Heart left ventricle (tissue), 16 donors: Measurements from ENCODE around the gene CDH13. TPM values are rescaled to one million over a fixed set of nuclear protein-coding genes. Genes with fewer than 3 reads are reported as not detected.

ENCODE experiments used
- ATAC-seq, 4 donors: fragments of 200-7000 bp; cut with Tn5 transposase; one replicate each; pipeline ENCODE4 v1.9.1; 2020 to 2022; ENCODE audit warnings: moderate library complexity in 4 of 4, mild to moderate bottlenecking in 3 of 4, moderate number of reproducible peaks in 1 of 4
- DNase-seq, 5 donors: peaks; one replicate each; pipeline ENCODE4 v3.0.0-alpha.2; 2020
- H3K27ac ChIP-seq, 12 donors: fragments of 200-600 bp; sonication (generic) in 4 of 12; one replicate each; pipeline versions ENCODE4 v1.5.0 to v1.8.0; 2016 to 2022; ENCODE audit warnings: mild to moderate bottlenecking in 2 of 12
- H3K27me3 ChIP-seq, 9 donors: fragments of 200-600 bp; sonication (generic) in 2 of 9; one replicate each; pipeline versions ENCODE4 v1.5.1 to v1.8.0; 2016 to 2022; ENCODE audit warnings: mild to moderate bottlenecking in 3 of 9
- H3K36me3 ChIP-seq, 9 donors: fragments of 200-600 bp; sonication (generic) in 2 of 9; one replicate each; pipeline versions ENCODE4 v1.5.0 to v1.8.0; 2018 to 2022; ENCODE audit warnings: mild to moderate bottlenecking in 2 of 9
- H3K4me1 ChIP-seq, 12 donors: fragments of 200-600 bp; sonication (generic) in 4 of 12; one replicate each; pipeline versions ENCODE4 v1.5.0 to v1.8.0; 2016 to 2022; ENCODE audit warnings: mild to moderate bottlenecking in 3 of 12
- H3K4me3 ChIP-seq, 12 donors: fragments of 200-600 bp; sonication (generic) in 4 of 12; one replicate each; pipeline versions ENCODE4 v1.5.0 to v1.8.0; 2017 to 2022; ENCODE audit warnings: mild to moderate bottlenecking in 9 of 12, moderate library complexity in 4 of 12
- H3K9me3 ChIP-seq, 12 donors: fragments of 200-600 bp; sonication (generic) in 4 of 12; one replicate each; pipeline versions ENCODE4 v1.5.0 to v1.8.0; 2016 to 2022; ENCODE audit warnings: mild to moderate bottlenecking in 1 of 12
- CTCF ChIP-seq, 12 donors: fragments of 200-600 bp; sonication (generic) in 4 of 12; IDR thresholded peaks; one replicate each; pipeline versions ENCODE4 v1.5.0 to v1.8.0; 2018 to 2022; ENCODE audit warnings: antibody characterized with exemption in 12 of 12, mild to moderate bottlenecking in 5 of 12
- POLR2A ChIP-seq, 2 donors: fragments of 450-650 bp; IDR thresholded peaks; one replicate each; pipeline ENCODE4 v1.6.1; 2017; ENCODE audit warnings: antibody characterized with exemption in 2 of 2, mild to moderate bottlenecking in 2 of 2, moderate library complexity in 2 of 2
- WGBS, 4 donors: extraction: QIAGEN DNeasy Blood & Tissue Kit in 2 of 4; methylation state at CpG; one replicate each; pipeline versions ENCODE4 v1.1.5 to v1.1.7; 2013 to 2018; 5-methylcytosine and 5-hydroxymethylcytosine counted together
- intact Hi-C, 10 donors: fragments of 100-400 bp; cut with DNase I; formaldehyde crosslinking; loops; one replicate each; pipeline versions ENCODE4 v1.11.1 to v1.14.2; 2022
- polyA plus RNA-seq, 2 donors: library from polyadenylated mRNA; stranded (reverse); fragments of 200-250 nt; gene quantifications; one replicate each; pipeline ENCODE4 v1.2.3, GENCODE V29; 2013
- total RNA-seq, 9 donors: library from RNA; depleted of rRNA in 2 of 9; stranded (reverse); fragments of >200 nt in 2 of 9; fragmentation: NEBNext Ultra II Directional in 3 of 9; extraction: Animal tissue kit (Norgen Biotek cat#: 25700) in 3 of 9; gene quantifications; one replicate each; pipeline versions ENCODE4 v1.1.0 to v1.2.4, GENCODE V29; 2016 to 2023
- donor health status: ischemic (EF 13 %, LVEDD 7.1; RV severe dilation, severe dysfunction).
- donor health status: healthy with polysubstance abuse.
- donor health status: DM: no; HTN: yes; CAD: no.
- donor health status: DM: no; HTN: no; CAD: no.
- donor health status: ischemic (EF 25% LVEDD 6.9; RV normal size, moderate dysfunction).
- donor health status: ischemic (EF 25% LVEDD 5.7; RV mildly dilated, moderate dysfunction).
- donor health status: healthy.
- donor health status: DM: yes; HTN: yes; CAD: no.
- donor health status: ischemic (EF 35%, LVEDD 5.7; RV mildly dilated, moderate dysfunction).
- donor health status: nonischemic (EF 11% LVEDD 7.7; RV severe dilation, severe dysfunction).
- donor health status: DM: yes; HTN: yes; CAD: no.
- donor health status: PGD.
- donor health status: ischemic (EF 29% LVEDD 5.4; RV normal size, mild dysfunction).
- donor health status: nonischemic (EF 23%, LVEDD 6.1; RV moderate dilation, normal function).

CDH13 gene
- total and polyA plus RNA-seq, 11 donors: 15.0 to 172 (median 137) TPM

GRCh38 chr16:82857693-82858365, 231.1 kb downstream of the CDH13 start:
- H3K4me3 ChIP-seq: no peak overlapping the region
- ATAC-seq (no peak), DNase-seq (no peak)
- no peaks in the 10 kb centered on the region for H3K9me3 ChIP-seq
- no peak for TF ChIP-seq POLR2A (IDR thresholded peaks at IDR 0.05)
- TF ChIP-seq CTCF (IDR thresholded peaks at IDR 0.05): no peak
- 83 to 97% (median 94%) methylated on average over 6 of the region's 6 CpGs for WGBS, 4 donors
- no peaks in the 10 kb centered on the region for H3K27me3 ChIP-seq
- H3K27ac ChIP-seq: no peak overlapping the region
- H3K4me1 ChIP-seq: peaks cover 0 to 6% (median 0%) of the 10 kb centered on the region in 12 donors
- peaks cover 0 to 5% (median 0%) of the 10 kb centered on the region in 9 donors for H3K36me3 ChIP-seq
- intact Hi-C loops: no loop called here

GRCh38 chr16:82859662-82860061, 232.9 kb downstream of the CDH13 start:
- no peaks in the 10 kb centered on the region for H3K9me3 ChIP-seq
- 79 to 88% (median 86%) methylated on average over 6 of the region's 6 CpGs for WGBS, 4 donors
- no peak overlapping the region for H3K27ac ChIP-seq
- no peaks in the 10 kb centered on the region for H3K27me3 ChIP-seq
- ATAC-seq (no peak), DNase-seq (no peak)
- intact Hi-C loops: loop anchor here in 1 of 10 donors (10.0 kb wide), 1 partner anchor 65 kb away; no protein-coding TSS in a partner anchor
- no peak overlapping the region for H3K4me3 ChIP-seq
- TF ChIP-seq POLR2A (IDR thresholded peaks at IDR 0.05) (no peak), CTCF (IDR thresholded peaks at IDR 0.05) (no peak)
- peaks cover 0 to 5% (median 0%) of the 10 kb centered on the region in 9 donors for H3K36me3 ChIP-seq
- H3K4me1 ChIP-seq: peaks cover 0 to 6% (median 0%) of the 10 kb centered on the region in 12 donors

DNA sequence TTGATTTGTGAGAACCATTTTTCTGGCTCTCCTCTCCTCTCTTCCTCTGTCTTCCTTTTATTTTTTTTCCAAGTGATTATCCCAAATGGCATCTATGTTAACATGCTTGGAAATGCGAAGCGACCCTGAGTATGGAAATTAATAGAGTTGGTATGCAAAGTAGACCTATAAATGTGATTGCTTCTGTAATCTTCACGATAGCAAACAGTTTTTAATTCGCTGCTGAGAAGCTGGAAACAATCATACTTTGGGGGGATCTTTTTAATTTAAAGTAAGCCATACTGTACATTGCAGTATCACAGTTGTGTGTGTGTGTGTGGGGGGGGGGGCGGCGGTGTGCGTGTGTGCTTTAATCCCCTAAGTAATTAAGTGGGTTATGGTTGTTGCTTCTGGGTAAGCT, 233.3 kb downstream of the CDH13 start:
- H3K4me3 ChIP-seq: no peak overlapping the region
- H3K4me1 ChIP-seq: peaks cover 0 to 3% (median 0%) of the 10 kb centered on the region in 12 donors
- H3K36me3 ChIP-seq: peaks cover 0 to 5% (median 0%) of the 10 kb centered on the region in 9 donors
- ATAC-seq (no peak), DNase-seq (no peak)
- no peak overlapping the region for H3K27ac ChIP-seq
- H3K9me3 ChIP-seq: no peaks in the 10 kb centered on the region
- WGBS, 4 donors: 89 to 97% (median 94%) methylated on average over 7 of the region's 7 CpGs
- no peaks in the 10 kb centered on the region for H3K27me3 ChIP-seq
- intact Hi-C loops: loop anchor here in 1 of 10 donors (10.0 kb wide), 1 partner anchor 65 kb away; no protein-coding TSS in a partner anchor
- no peak for TF ChIP-seq POLR2A (IDR thresholded peaks at IDR 0.05)
- no peak for TF ChIP-seq CTCF (IDR thresholded peaks at IDR 0.05)

DNA sequence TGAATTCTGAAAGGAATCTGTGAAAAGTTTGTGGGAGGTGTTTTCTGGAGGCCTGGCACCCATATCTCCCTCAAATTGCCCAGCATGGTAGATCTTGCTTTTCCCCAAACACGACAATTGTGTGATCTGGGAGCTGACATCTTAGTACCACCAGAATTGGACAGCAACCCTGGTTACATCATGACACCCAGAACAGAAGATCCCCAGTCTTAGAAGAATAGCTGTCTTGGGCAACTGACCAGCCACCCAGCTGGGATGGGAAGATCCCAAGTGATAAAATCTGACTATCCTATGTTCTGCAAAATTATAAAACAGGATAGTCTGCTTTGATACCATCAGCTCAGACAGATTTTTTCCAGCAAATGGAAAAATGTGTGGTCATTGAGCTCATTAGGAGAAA, 235.3 kb downstream of the CDH13 start:
- intact Hi-C loops: loop anchor here in 1 of 10 donors (10.0 kb wide), 1 partner anchor 63 kb away; no protein-coding TSS in a partner anchor
- 80 to 93% (median 88%) methylated on average over 1 of the region's 1 CpG for whole genome bisulfite sequencing, 4 donors
- Histone ChIP-seq H3K27ac (no peak overlapping the region), H3K4me3 (no peak overlapping the region), H3K27me3 (no peaks in the 10 kb centered on the region), H3K36me3 (peaks cover 0 to 5% (median 0%) of the 10 kb centered on the region in 9 donors), H3K4me1 (no peaks in the 10 kb centered on the region), H3K9me3 (peaks cover 0 to 5% (median 0%) of the 10 kb centered on the region in 12 donors)
- no peak for DNase-seq
- TF ChIP-seq POLR2A (IDR thresholded peaks at IDR 0.05) (no peak), CTCF (IDR thresholded peaks at IDR 0.05) (no peak)
- no peak for ATAC-seq
